Measurements from ENCODE around the gene VWA3A.
"Not testable (repeated sequence)": the region's sequence is repeated elsewhere in the genome, so short reads cannot be mapped to it uniquely, and the experiment has no call there.

Gene VWA3A

DNA sequence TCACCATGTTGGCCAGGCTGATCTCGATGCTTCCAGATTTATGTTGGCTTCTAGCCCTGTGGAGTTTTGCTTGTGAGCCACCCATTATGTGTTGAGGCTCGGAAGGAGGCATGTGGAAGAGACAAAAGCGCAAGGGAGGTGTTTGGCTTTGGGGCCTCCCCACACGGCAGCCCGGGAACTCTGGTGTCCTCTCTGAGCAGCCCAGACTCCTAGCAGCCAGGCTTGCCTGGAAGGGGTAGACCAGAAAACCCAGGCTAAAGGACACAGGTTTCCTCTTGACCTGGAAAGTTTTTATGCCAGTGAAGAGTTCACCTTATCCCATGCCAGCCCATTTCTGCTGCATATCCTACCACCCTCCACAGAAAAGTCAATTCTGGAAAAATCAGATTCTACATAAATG, 91.0 kb downstream of the VWA3A start:
- DNase-seq (ENCODE audit: low spot score): no peak

GRCh38 chr16:22183901-22184614, 91.7 kb downstream of the VWA3A start:
- no peak for DNase-seq (ENCODE audit: low spot score)

DNA sequence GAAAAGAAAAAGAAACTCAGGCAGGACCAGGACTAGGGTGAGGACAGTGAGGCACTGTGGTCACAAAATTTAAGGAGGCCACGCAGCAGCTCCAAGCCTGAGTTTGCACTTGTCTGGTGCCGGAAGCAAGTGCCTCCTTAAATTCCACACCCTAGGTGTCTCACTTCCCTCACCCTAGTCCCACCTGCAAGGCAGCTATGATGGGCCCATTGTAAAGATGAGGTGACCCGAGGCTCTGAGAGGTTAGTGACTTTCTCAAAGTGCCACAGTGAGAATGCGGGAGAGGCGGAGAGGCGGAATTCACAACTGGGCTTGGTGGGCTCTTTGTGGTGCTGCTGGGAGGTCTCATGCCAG, 92.3 kb downstream of the VWA3A start:
- DNase-seq (ENCODE audit: low spot score): no peak

- no peak for DNase-seq (ENCODE audit: low spot score)
Measured at GRCh38 chr16:22186517-22186916, 94.2 kb downstream of the VWA3A start.

DNA sequence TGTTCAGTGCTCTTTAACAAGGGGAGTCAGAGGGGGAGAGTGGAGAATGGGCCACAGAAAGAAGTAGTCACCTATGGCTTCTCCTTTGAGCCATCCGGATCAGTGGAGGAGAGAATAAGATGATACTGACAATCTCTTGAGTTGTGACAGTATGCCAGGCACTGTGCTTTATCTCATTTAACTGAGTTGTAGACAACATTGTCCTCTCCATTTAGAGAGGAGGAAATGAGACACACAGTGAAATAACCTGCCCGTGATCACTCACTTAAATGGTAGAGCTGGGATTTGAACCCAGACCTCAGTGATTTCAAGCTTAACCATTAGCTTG, 95.9 kb downstream of the VWA3A start:
- no peak for DNase-seq (ENCODE audit: low spot score)

- peak; percentile 75 for DNase-seq (ENCODE audit: low spot score)
Measured at GRCh38 chr16:22188595-22189442, 96.5 kb downstream of the VWA3A start.

- DNase-seq (ENCODE audit: low spot score): no peak
Measured at GRCh38 chr16:22189473-22190080, 97.2 kb downstream of the VWA3A start.

GRCh38 chr16:22190081-22190775, 97.9 kb downstream of the VWA3A start:
- no peak for DNase-seq (ENCODE audit: low spot score)

GRCh38 chr16:22190776-22191531, 98.6 kb downstream of the VWA3A start:
- peak; percentile 97 for DNase-seq (ENCODE audit: low spot score)

GRCh38 chr16:22191532-22192260, 99.4 kb downstream of the VWA3A start:
- DNase-seq (ENCODE audit: low spot score): no peak

GRCh38 chr16:22192261-22193062, 100.1 kb downstream of the VWA3A start:
- peak; percentile 82 for DNase-seq (ENCODE audit: low spot score)

- no peak for DNase-seq (ENCODE audit: low spot score)
Measured at GRCh38 chr16:22193063-22193411, 100.7 kb downstream of the VWA3A start.

GRCh38 chr16:22194707-22195444, 102.5 kb downstream of the VWA3A start:
- DNase-seq (ENCODE audit: low spot score): no peak

GRCh38 chr16:22195445-22195694, 103.0 kb downstream of the VWA3A start:
- DNase-seq (ENCODE audit: low spot score): no peak

GRCh38 chr16:22195695-22196558, 103.6 kb downstream of the VWA3A start:
- DNase-seq (ENCODE audit: low spot score): peak; percentile 80

DNA sequence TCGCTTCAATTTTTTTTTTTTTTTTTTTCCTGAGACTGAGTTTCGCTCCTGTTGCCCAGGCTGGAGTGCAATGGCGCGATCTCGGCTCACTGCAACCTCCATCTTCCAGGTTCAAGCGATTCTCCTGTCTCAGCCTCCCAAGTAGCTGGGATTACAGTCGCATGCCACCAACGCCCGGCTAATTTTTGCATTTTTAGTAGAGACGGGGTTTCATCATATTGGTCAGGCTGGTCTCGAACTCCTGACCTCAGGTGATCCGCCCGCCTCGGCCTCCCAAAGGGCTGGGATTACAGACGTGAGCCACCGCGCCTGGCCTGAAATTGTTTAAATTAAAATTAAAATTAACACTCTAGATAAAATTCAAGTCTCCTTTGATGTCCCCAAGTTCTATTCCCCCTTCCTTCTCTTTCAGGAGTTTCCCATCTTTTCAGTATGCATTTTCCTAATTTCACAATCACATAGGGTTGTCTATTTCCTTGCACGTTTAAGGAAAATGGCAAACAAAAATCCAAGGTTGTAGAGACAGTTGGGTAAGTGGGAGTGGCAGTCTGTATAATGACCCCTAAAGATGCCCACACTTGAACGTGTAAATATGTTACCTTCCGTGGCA, 104.3 kb downstream of the VWA3A start:
- DNase-seq (ENCODE audit: low spot score): not testable (repeated sequence)

DNA sequence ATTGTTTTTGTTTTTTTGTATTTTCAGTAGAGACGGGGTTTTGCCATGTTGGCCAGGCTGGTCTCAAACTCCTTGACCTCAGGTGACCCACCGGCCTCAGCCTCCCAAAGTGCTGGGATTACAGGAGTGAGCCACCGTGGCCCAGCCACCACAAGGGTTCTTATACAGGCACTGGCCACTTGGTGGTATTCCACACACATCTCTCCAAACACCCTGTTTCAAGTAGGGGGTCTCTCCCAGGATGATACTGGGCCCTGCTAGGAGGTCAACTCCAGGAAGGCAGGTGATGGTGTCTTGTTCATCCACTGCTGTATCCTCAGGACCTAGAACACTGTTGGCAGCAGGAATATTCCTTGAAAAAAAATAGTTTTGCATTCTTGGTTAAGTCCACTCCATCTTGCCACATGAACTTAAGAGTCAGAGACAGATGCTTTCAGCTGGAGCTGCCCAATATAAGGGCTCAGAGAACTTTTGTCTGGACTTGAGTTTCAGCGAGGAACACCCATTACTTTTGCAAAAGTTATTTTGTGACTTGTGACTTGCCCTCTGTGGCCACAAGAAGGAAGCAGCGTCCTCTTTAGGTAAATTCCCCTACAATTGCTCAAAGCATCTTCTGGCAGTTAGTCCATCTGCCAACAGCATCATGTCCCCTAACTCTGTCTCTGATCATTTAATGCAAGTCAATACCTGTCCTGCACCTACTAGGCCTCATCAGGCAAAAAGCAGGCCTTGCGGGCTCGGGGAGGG, 106.4 kb downstream of the VWA3A start:
- no peak for DNase-seq (ENCODE audit: low spot score)

- no peak for DNase-seq (ENCODE audit: low spot score)
Measured at GRCh38 chr16:22202261-22202637, 109.9 kb downstream of the VWA3A start.
